Umbilical cord (tissue), 2 donors: ENCODE data around the gene HDDC3. TPM values are rescaled to one million over a fixed set of nuclear protein-coding genes. Genes with fewer than 3 reads are reported as not detected.
A peak's percentile ranks its signal among the peaks of the same experiment; 100 is the strongest.
"Not testable (repeated sequence)": the region's sequence is repeated elsewhere in the genome, so short reads cannot be mapped to it uniquely, and the experiment has no call there.

Experiments
- DNase-seq: peaks from one replicate; pipeline ENCODE4 v3.0.0-alpha.2; 2015; ENCODE audit warnings: low spot score
- total RNA-seq: library from RNA; depleted of rRNA; stranded (reverse); fragments of >200 nt; gene quantifications from one replicate; pipeline ENCODE4 v1.2.3, GENCODE V29; 2014; ENCODE audit warnings: low replicate concordance; ENCODE audit not compliant: insufficient read depth

Gene HDDC3
- total RNA-seq, 1 donor from 2014 or later: 11.3 TPM

GRCh38 chr15:90930861-90931574, 1.3 kb downstream of the HDDC3 start:
- no peak for DNase-seq

GRCh38 chr15:90929246-90930019, 2.9 kb downstream of the HDDC3 start:
- no peak for DNase-seq

GRCh38 chr15:90928106-90928505, 4.2 kb downstream of the HDDC3 start:
- not testable (repeated sequence) for DNase-seq

- DNase-seq: not testable (repeated sequence)
These were observed 5.6 kb downstream of the HDDC3 start for GRCh38 chr15:90926766-90927165.

GRCh38 chr15:90924375-90924774, 8.0 kb downstream of the HDDC3 start:
- no peak for DNase-seq

- DNase-seq: not testable (repeated sequence)
These were observed 9.5 kb downstream of the HDDC3 start for GRCh38 chr15:90922712-90923322.

GRCh38 chr15:90921887-90922286, 10.5 kb downstream of the HDDC3 start:
- DNase-seq: no peak

- DNase-seq: no peak
These were observed 13.5 kb downstream of the HDDC3 start for GRCh38 chr15:90918835-90919234.

- DNase-seq: no peak
These were observed 14.1 kb downstream of the HDDC3 start for GRCh38 chr15:90918034-90918788.

GRCh38 chr15:90917569-90917968, 14.8 kb downstream of the HDDC3 start:
- no peak for DNase-seq

- no peak for DNase-seq
These were observed 15.9 kb downstream of the HDDC3 start for GRCh38 chr15:90916461-90916860.

- DNase-seq: peak; percentile 14
These were observed 16.4 kb downstream of the HDDC3 start for GRCh38 chr15:90915808-90916440.

GRCh38 chr15:90915216-90915807, 17.0 kb downstream of the HDDC3 start:
- no peak for DNase-seq

- DNase-seq: no peak
These were observed 17.9 kb downstream of the HDDC3 start for GRCh38 chr15:90914305-90915080.

- no peak for DNase-seq
These were observed 18.9 kb downstream of the HDDC3 start for GRCh38 chr15:90913398-90913944.

- no peak for DNase-seq
These were observed 19.6 kb downstream of the HDDC3 start for GRCh38 chr15:90912770-90913075.

- DNase-seq: no peak
These were observed 20.2 kb downstream of the HDDC3 start for GRCh38 chr15:90911906-90912769.

- no peak for DNase-seq
These were observed 21.1 kb downstream of the HDDC3 start for GRCh38 chr15:90911302-90911623.
